ENCODE results near the gene CPEB4.

Gene CPEB4

DNA sequence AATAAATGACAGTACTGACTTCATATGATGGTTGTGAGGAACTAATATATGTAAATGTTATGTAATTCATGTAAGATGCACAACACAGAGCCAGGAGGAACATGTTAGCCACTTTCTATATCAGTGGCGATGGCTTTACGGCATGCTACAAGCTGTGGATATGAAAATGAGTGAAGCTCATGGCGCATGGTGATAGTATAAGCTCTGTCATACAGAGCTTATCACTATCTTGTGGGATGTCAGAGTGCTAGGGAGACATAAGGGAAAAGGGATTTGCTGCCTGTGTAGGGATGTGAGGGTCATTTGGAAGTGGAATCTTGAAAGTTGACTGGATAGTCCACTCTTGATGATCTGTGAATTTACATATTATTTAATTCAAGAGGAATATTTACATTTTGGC is 13.6 kb downstream of the CPEB4 start:
- TF ChIP-seq, protein P1, sequence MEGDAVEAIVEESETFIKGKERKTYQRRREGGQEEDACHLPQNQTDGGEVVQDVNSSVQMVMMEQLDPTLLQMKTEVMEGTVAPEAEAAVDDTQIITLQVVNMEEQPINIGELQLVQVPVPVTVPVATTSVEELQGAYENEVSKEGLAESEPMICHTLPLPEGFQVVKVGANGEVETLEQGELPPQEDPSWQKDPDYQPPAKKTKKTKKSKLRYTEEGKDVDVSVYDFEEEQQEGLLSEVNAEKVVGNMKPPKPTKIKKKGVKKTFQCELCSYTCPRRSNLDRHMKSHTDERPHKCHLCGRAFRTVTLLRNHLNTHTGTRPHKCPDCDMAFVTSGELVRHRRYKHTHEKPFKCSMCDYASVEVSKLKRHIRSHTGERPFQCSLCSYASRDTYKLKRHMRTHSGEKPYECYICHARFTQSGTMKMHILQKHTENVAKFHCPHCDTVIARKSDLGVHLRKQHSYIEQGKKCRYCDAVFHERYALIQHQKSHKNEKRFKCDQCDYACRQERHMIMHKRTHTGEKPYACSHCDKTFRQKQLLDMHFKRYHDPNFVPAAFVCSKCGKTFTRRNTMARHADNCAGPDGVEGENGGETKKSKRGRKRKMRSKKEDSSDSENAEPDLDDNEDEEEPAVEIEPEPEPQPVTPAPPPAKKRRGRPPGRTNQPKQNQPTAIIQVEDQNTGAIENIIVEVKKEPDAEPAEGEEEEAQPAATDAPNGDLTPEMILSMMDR (IDR thresholded peaks at IDR 0.05), result no peak
- no peak for TF ChIP-seq ZFX (IDR thresholded peaks at IDR 0.05; ENCODE audit: borderline replicate concordance)
- H3K27ac ChIP-seq, result no peak overlapping the region

DNA sequence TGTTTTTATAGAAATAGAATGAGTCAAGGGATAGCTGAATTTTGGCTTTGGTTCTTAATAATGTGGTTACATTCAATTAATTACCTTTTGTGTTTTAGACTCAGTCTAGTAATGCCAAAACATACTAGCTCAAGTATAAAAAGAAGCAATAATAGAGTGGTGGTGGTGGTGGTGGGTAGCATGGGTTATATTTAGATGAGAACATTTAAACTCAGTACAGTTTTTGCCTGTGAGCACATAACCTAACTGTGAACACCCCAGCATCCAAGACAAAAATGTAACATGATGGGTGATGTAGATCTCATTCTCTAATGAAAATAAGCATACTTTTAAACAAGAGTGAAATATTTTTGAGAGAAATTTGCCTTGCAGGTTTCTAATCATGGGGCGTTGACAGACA is 14.2 kb downstream of the CPEB4 start:
- TF ChIP-seq ZFX (IDR thresholded peaks at IDR 0.05; ENCODE audit: borderline replicate concordance), result no peak
- TF ChIP-seq, protein P1 (IDR thresholded peaks at IDR 0.05), result no peak

DNA sequence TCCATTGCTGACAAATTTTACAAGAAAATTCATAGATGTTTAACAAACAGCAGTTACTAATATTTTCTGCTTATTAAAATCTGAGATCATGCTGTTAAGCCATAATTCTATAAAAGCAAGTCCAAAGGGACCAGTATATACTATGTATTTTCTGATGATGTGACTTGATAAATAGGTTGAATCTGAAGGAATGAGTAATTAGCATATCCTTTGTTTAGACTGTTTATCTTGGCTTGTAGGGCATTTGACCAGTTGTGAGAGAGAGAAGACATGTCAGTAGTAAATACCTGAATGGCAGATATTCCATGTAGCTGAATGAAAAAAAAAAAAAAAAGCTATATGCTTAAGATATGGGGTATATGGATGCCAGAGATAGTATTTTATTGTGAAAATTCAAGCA is 14.6 kb downstream of the CPEB4 start:
- no peak overlapping the region for H3K27ac ChIP-seq
- TF ChIP-seq, protein P1 (IDR thresholded peaks at IDR 0.05), result no peak
- TF ChIP-seq ZFX (IDR thresholded peaks at IDR 0.05; ENCODE audit: borderline replicate concordance), result no peak

More for the DNA sequence above, 14.2 kb downstream of the CPEB4 start:
- H3K27ac ChIP-seq, result no peak overlapping the region

DNA sequence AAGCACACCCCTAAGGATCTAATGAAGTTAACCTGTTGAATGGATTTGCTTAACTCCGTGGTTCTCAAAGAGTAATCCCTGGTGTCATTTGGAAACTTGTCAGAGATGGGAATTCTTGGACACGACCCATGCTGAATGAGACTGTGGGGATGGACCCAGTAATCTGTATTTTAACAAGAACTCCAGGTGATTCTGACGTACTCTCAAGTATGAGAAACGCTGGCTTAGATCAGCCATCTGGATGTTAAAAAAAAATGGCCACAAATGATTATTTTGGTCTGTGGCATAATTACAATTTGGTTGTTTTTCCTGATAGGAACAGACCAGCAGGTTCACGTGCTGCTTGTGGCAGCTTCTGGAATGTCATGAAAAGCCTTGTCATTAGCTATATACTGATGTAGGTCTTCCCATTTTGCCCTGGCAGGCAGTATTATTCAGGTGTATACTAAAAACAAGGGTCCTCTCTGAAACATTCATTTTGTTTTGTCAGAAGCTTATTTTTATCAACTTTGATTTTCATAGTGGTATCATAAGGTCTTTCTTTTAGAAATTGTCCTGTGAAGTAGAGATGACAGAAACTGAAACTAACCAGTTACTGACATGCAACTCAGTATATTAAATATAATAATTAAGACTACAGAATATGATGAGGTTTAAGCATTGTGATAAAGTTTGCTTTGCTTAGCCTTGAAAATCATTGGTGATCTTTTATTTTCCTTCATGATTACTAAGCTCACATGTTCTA is 15.4 kb downstream of the CPEB4 start:
- no peak overlapping the region for H3K27ac ChIP-seq
- no peak for TF ChIP-seq ZFX (IDR thresholded peaks at IDR 0.05; ENCODE audit: borderline replicate concordance)
- TF ChIP-seq, protein P1 (IDR thresholded peaks at IDR 0.05), result no peak

DNA sequence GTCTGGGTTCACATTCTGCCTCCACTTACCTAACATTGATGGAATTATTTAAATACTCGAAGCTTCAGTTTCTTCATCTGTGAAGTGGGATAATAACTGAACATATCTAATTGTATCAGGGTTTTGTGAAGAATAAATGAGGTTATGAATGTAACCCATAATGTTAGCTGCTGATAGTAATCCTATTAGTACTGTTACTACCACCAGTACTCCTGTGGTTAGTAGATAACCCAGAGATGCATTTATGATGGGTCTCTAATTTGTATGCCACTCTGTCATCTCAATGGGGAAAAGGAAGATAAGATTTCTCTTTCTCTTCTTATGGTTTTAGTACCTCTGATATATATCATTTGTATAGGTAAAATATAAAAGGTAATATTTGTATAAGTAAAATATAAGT is 16.0 kb downstream of the CPEB4 start:
- no peak overlapping the region for H3K27ac ChIP-seq

DNA sequence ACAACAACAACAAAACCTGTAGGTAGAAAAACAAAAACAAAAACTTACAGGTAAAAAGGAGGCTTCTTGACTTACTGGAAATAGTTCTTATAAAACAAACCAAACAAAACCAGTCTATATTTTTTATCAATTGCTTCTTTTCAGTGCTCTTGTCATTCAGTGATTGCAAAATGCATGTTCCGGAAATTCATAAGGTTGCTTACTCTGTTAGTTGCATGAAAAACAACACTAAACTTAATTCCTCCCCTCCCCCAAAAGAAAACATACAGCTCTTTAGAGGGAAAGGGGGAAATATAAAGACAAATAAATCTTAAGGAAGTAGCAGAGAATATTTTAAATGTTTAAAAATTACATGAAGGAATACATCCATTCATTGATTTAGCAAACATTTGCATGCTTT is 19.1 kb downstream of the CPEB4 start:
- H3K27ac ChIP-seq, result no peak overlapping the region
- no peak for TF ChIP-seq ZFX (IDR thresholded peaks at IDR 0.05; ENCODE audit: borderline replicate concordance)
- TF ChIP-seq, protein P1 (IDR thresholded peaks at IDR 0.05), result no peak

More for the DNA sequence above, 16.0 kb downstream of the CPEB4 start:
- TF ChIP-seq, protein P1 (IDR thresholded peaks at IDR 0.05), result no peak
- TF ChIP-seq ZFX (IDR thresholded peaks at IDR 0.05; ENCODE audit: borderline replicate concordance), result no peak

DNA sequence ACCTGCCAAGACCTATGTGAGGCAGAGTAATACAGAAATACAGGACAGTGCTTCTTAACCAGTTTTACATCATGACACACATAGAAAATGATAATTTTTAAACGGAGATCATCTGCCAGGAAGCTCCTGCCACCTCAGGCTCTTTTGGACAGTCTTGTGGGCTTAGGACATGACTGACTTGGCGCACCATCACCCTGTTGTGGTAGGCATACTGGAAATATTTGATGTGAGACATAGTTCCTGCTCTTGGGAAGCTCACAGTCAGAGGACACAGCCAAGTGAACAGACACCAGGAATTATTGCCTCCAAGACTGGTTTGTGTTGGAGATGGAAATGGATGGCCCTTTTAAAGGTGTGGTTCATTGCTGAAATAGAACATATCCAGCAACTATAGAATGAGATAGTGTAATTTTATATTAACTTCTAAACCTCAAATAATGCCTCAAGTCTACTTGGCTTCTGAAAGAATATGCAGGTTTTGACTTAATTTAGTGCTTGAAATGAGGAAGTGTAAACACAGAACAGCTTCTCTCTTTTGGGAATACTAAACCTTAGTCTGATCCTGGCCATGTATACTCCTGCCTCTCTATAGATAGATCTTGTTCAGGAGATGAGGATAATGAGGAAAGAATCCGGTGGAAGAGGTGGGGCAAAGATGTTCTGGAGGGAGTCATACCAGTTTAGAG is 19.7 kb downstream of the CPEB4 start:
- no peak overlapping the region for H3K27ac ChIP-seq
- no peak for TF ChIP-seq ZFX (IDR thresholded peaks at IDR 0.05; ENCODE audit: borderline replicate concordance)
- TF ChIP-seq, protein P1 (IDR thresholded peaks at IDR 0.05), result no peak
